DMS153 treated with DMSO at 0.1 percent for 48 hours (cell line): Measurements from ENCODE around the gene KRTAP17-1.

Source experiments
- DNase-seq: peaks from one replicate; lab custom pipeline; 2025; ENCODE audit not compliant: unreplicated experiment; lab: John Stamatoyannopoulos, UW

The KRTAP17-1 gene

GRCh38 chr17:41333098-41333497 lies 17.6 kb upstream of the KRTAP17-1 start:
- DNase-seq, result no peak

GRCh38 chr17:41332239-41332638 lies 16.7 kb upstream of the KRTAP17-1 start:
- DNase-seq, result no peak

- DNase-seq, result no peak
These were observed 16.1 kb upstream of the KRTAP17-1 start for GRCh38 chr17:41331606-41332005.

- peak; percentile 47 for DNase-seq
These were observed 13.9 kb upstream of the KRTAP17-1 start for GRCh38 chr17:41329279-41329948.

GRCh38 chr17:41328207-41328606 lies 12.7 kb upstream of the KRTAP17-1 start:
- no peak for DNase-seq

GRCh38 chr17:41327411-41328120 lies 12.1 kb upstream of the KRTAP17-1 start:
- no peak for DNase-seq

GRCh38 chr17:41326173-41327145 lies 10.9 kb upstream of the KRTAP17-1 start:
- no peak for DNase-seq

GRCh38 chr17:41325611-41326010 lies 10.1 kb upstream of the KRTAP17-1 start:
- no peak for DNase-seq

GRCh38 chr17:41325126-41325525 lies 9.6 kb upstream of the KRTAP17-1 start:
- no peak for DNase-seq

GRCh38 chr17:41324180-41325075 lies 8.9 kb upstream of the KRTAP17-1 start:
- DNase-seq, result no peak

- no peak for DNase-seq
These were observed 7.7 kb upstream of the KRTAP17-1 start for GRCh38 chr17:41322903-41323895.

- peak; percentile 8 for DNase-seq
These were observed 6.8 kb upstream of the KRTAP17-1 start for GRCh38 chr17:41322094-41322902.

GRCh38 chr17:41318231-41318630 lies 2.7 kb upstream of the KRTAP17-1 start:
- no peak for DNase-seq

GRCh38 chr17:41315814-41316445 lies 420 bp upstream of the KRTAP17-1 start:
- DNase-seq, result peak; percentile 11

GRCh38 chr17:41311111-41311510 lies 4.4 kb downstream of the KRTAP17-1 start:
- no peak for DNase-seq

- no peak for DNase-seq
These were observed 6.6 kb downstream of the KRTAP17-1 start, which contains the start of gene KRTAP16-1 for GRCh38 chr17:41308918-41309359. KRTAP16-1 (minus strand) TSS chr17:41309309; CDS start chr17:41309253, 56 bp downstream.

- DNase-seq, result peak; percentile 27
These were observed 7.1 kb downstream of the KRTAP17-1 start for GRCh38 chr17:41308251-41308917.
